ENCODE results near the gene TNFRSF17.

- TF ChIP-seq CTCF (IDR thresholded peaks at IDR 0.05; ENCODE audit: low read length) (no peak), EZH2phosphoT487 (IDR thresholded peaks at IDR 0.05; ENCODE audit: low read length) (no peak)
These were observed 23.4 kb downstream of the TNFRSF17 start for GRCh38 chr16:11988258-11988978.

Data from MM.1S (cell line).